ENCODE results near the gene JAKMIP2.
"Not testable (repeated sequence)": the region's sequence is repeated elsewhere in the genome, so short reads cannot be mapped to it uniquely, and the experiment has no call there.

The JAKMIP2 gene

DNA sequence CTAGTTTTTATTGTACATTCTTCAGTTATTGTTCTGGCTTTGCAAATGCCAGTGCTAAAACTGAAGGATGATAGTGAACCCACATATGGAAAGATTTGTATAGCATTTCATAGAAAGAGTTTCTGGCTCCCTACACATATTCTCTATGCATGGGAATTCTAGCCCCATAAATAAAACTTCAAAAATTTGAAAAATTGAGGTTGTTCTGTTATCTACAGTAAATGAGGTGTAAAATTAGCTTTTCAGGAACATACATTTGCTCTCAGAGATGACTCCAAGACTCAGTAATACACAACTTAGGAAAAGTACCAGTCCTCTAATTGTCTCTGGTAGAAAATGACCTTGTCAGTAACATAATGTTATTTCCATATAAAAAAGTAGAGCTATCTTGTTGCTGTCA lies 192.4 kb downstream of the JAKMIP2 start:
- ATAC-seq, result no peak

DNA sequence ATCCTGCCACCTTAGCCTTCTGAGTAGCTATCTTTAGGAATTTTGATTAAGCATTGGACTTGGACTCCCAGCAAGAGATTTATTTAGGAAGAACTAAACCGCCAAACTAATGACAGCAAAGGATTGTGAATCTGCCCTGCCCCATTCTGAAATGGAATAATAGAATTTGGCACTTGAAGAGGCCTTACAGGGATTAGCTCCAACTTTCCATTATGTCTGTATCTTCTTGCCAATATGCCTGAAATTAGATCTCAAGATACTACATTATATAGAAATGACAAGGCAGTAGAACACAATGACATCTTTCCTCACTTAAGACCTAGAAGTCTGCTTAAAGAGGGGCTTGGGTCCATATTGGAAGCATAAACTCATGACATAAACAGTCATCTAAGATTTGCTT lies 195.7 kb downstream of the JAKMIP2 start:
- no peak for ATAC-seq

GRCh38 chr5:147586221-147586620 lies 196.3 kb downstream of the JAKMIP2 start:
- ATAC-seq, result no peak

DNA sequence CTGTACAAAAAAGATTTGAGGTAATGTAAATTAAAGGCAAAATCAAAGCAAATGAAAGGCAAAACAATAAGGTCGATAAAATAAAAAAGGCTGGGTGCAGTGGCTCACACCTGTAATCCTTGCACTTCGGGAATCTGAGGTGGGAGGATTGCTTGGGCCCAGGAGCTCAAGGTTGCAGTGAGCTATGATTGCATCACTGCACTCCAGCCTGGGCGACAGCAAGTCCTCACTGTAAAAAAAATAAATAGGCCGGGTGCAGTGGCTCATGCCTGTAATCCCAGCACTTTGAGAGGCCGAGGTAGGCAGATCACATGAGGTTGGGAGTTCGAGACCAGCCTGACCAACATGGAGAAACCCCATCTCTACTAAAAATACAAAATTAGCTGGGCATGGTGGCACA lies 200.3 kb downstream of the JAKMIP2 start:
- ATAC-seq, result not testable (repeated sequence)

GRCh38 chr5:147580418-147580817 lies 202.1 kb downstream of the JAKMIP2 start:
- not testable (repeated sequence) for ATAC-seq

GRCh38 chr5:147578228-147579024 lies 204.1 kb downstream of the JAKMIP2 start:
- no peak for ATAC-seq

GRCh38 chr5:147576646-147577535 lies 205.6 kb downstream of the JAKMIP2 start:
- ATAC-seq, result no peak

DNA sequence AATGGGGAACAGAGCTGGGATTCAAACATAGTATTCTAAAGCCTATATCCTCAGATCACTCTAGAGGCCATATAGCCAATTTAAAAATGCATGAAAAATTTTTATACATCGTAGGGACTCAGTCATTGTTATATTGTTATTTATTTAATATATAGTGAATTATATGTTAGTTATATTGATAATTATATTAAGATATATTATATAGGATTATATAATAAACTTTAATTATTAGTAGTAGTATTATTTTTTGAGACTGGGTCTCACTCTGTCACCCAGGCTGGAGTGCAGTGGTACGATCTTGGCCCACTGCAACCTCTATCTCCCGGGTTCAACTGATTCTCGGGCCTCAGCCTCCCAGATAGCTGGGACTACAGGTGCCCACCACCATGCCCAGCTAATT lies 206.9 kb downstream of the JAKMIP2 start:
- ATAC-seq, result no peak

DNA sequence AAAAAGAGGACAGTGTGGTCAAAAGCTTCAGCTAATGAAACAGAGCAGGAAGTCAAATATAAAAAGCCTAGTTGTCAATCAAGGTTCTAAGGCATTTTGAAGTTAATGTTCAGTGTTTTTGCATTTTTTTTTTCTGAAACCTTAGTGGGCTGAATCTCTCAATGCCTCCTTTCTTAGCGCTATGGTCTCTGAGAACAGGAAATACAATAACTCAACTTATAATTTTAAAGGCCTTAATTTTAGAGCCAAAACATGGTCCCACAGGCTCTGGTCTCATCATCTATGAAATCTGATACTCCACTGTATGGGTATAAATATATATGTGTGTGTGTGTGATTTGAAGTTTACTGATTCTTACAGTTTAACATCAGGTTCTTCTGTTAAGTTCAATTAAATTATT lies 209.3 kb downstream of the JAKMIP2 start:
- ATAC-seq, result no peak

- no peak for ATAC-seq
These were observed 213.7 kb downstream of the JAKMIP2 start for GRCh38 chr5:147568710-147569406.

- no peak for ATAC-seq
These were observed 214.5 kb downstream of the JAKMIP2 start for GRCh38 chr5:147567917-147568598.

- no peak for ATAC-seq
These were observed 217.0 kb downstream of the JAKMIP2 start for GRCh38 chr5:147565524-147565923.

- no peak for ATAC-seq
These were observed 218.4 kb downstream of the JAKMIP2 start for GRCh38 chr5:147564124-147564486.

DNA sequence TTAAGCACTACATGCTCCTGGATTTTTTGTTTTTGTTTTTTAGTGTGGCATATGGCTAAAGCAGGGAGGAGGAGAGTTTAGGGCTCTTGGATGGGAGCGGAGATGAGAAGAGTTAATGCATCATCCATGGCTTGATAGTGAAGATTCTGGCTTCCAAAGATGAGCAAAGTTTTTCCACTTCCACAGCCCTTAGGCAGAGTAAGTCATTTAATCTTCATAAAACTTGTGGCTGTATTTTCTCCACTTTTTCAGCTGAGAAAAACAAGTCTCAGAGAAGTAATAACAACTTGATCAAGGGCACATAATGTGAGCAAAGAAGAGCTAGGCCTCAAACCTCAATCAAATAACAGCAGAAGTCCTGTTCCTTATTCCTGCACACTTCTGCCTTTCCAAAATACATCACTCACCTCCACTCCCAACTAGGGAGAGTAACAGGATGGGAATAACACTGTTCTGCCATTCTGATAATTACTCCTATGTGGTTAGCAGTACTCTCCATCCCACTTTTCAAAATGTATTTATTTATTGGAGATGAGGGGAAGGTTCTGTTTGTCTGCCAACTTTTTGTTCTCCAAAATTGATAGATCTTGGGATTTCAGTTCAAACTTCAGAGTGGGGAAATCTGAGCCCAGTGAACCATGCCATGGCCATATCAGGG lies 218.9 kb downstream of the JAKMIP2 start:
- ATAC-seq, result no peak

DNA sequence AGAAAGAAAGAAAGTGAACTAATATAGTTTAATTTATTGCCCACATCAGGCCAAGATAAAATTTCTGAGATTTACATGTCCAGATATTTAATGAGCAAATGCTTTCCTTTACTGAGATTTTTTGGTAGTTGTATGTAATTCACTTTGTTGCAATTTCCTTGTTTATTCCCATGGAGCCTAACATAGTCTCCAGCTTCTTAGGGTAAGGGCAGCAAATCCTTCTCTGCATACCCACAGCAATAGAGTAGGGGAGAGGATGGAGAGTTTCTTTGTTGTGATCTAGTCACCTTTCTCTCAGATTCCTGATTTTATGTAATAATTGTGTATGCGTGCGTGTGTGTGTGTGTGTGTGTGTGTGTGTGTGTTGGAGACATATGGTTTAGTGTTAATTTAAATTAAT lies 221.1 kb downstream of the JAKMIP2 start:
- ATAC-seq, result no peak

- no peak for ATAC-seq
These were observed 221.7 kb downstream of the JAKMIP2 start for GRCh38 chr5:147560718-147561331.

GRCh38 chr5:147559749-147560148 lies 222.8 kb downstream of the JAKMIP2 start:
- no peak for ATAC-seq

DNA sequence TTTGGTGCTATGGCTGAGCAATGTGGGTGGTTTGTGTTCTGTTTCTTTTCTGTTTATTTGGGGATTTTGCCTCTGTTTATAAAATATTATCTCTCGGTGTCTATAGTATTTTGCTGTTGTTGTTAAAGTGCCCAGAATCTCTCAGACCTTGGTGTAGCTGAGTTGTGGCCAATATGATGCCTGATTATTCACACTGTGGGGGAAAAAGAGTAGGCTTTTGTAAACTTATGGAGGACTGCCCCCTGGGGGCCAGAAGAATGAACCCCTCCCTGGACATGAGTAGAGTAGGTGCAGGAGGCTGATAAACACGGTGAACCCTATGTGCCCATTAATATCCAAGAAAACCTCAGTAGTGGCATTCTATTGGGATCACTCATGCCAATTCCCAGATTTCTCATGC lies 223.7 kb downstream of the JAKMIP2 start:
- ATAC-seq, result no peak

- ATAC-seq, result no peak
These were observed 224.4 kb downstream of the JAKMIP2 start for GRCh38 chr5:147557876-147558745.

- ATAC-seq, result no peak
These were observed 227.4 kb downstream of the JAKMIP2 start for GRCh38 chr5:147555176-147555575.

Data from activated CD4-positive, CD25-positive, alpha-beta regulatory T cell treated with anti-CD3 and anti-CD28 coated beads, Interleukin-2, amount 50 U/mL, for 24 hours (primary cell).